ENCODE measurements around the gene SPRY4. TPM values are rescaled to one million over a fixed set of nuclear protein-coding genes. Genes with fewer than 3 reads are reported as not detected.

The SPRY4 gene
- total and polyA plus RNA-seq, 2 of the 13 experiments (the other 11 are each of a cell fraction or from before 2014, with no cell fraction given): 8.9 to 17.8 TPM

DNA sequence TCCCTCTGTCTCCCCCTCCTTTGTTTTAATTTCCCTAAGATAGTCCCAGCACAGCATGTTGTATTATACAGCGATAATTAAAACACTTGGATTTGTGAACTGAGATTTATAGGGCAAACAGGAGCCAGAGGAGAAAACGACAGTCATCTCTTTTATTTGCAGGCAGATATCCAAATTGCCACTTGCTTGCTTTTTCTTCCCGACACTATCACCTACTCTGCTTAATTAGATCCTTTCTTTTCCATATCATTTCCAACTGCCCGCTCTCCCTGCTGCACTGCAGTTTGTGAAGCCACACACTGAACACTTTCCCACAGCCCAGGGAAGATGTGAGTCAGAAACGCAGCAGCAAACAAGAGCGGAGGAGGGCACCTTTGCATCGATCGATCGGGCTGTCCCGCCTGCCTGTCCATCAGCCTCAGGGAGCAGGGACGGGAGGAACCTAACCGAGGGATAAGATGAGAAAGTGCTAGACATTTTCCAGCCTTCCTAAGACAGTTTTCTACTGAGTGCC lies 35.8 kb upstream of the SPRY4 start (continued):
- TF ChIP-seq LCORL (IDR thresholded peaks at IDR 0.05) (no peak), LCORL (CRISPR knock-in tag; IDR thresholded peaks at IDR 0.05) (peak; percentile 96), CBX2 (IDR thresholded peaks at IDR 0.05; ENCODE audit: low read depth, low read length) (no peak), CBX2 (CRISPR knock-in tag; IDR thresholded peaks at IDR 0.05; ENCODE audit: low read depth) (no peak), DNMT3B (CRISPR knock-in tag; conservative IDR thresholded peaks at IDR 0.05) (no peak), CENPX (CRISPR knock-in tag; IDR thresholded peaks at IDR 0.05) (no peak), ZNF572 (CRISPR knock-in tag; IDR thresholded peaks at IDR 0.05) (no peak), ZNF749 (CRISPR knock-in tag; IDR thresholded peaks at IDR 0.05; ENCODE audit: borderline replicate concordance) (peak; percentile 49; the same call in 1 of the 2 replicates), KDM5B (CRISPR knock-in tag; IDR thresholded peaks at IDR 0.05; ENCODE audit: borderline replicate concordance) (no peak; the same call in 1 of the 2 replicates), ZSCAN20 (CRISPR knock-in tag; IDR thresholded peaks at IDR 0.05; ENCODE audit: borderline replicate concordance) (no peak), RXRA (CRISPR knock-in tag; IDR thresholded peaks at IDR 0.05) (peak; percentile 74; the same call in 1 of the 2 replicates), KLF16 (CRISPR knock-in tag; IDR thresholded peaks at IDR 0.05) (peak in 1 of 2 experiments; percentile 61; a peak in 1 of 4 replicates), ZNF484 (CRISPR knock-in tag; IDR thresholded peaks at IDR 0.05; ENCODE audit: borderline replicate concordance, low read depth) (no peak), TBX3 (IDR thresholded peaks at IDR 0.05; ENCODE audit: borderline replicate concordance) (0 out of 2 replicates have a peak, but pooled peaks have one; percentile 13), HDAC6 (IDR thresholded peaks at IDR 0.05; ENCODE audit: low read depth, low read length) (no peak), ZFP36L1 (CRISPR knock-in tag; IDR thresholded peaks at IDR 0.05) (no peak), HOXA7 (CRISPR knock-in tag; IDR thresholded peaks at IDR 0.05) (no peak), ZNF333 (CRISPR knock-in tag; IDR thresholded peaks at IDR 0.05; ENCODE audit: borderline replicate concordance) (no peak), ZNF564 (CRISPR knock-in tag; IDR thresholded peaks at IDR 0.05) (0 out of 2 replicates have a peak, but pooled peaks have one; percentile 36), RELA (CRISPR knock-in tag; IDR thresholded peaks at IDR 0.05) (0 out of 2 replicates have a peak, but pooled peaks have one; percentile 45), GATAD2A (CRISPR knock-in tag; IDR thresholded peaks at IDR 0.05) (peak; percentile 95), CHD4 (IDR thresholded peaks at IDR 0.05; ENCODE audit: borderline replicate concordance, low read length) (no peak), EP300 (IDR thresholded peaks at IDR 0.05; ENCODE audit: low read depth in 2 of 2, low read length in 2 of 2) (peak in 1 of 2 experiments; percentile 78; a peak in 2 of 4 replicates), EP300 (CRISPR knock-in tag; IDR thresholded peaks at IDR 0.05; ENCODE audit: borderline replicate concordance) (peak; percentile 81), KDM2A (CRISPR knock-in tag; IDR thresholded peaks at IDR 0.05; ENCODE audit: borderline replicate concordance, low read depth) (peak; percentile 84), SMAD3 (CRISPR knock-in tag; IDR thresholded peaks at IDR 0.05) (0 out of 2 replicates have a peak, but pooled peaks have one; percentile 60), KLF9 (CRISPR knock-in tag; IDR thresholded peaks at IDR 0.05; ENCODE audit: low read depth) (no peak)
- TF ChIP-seq, protein P1, sequence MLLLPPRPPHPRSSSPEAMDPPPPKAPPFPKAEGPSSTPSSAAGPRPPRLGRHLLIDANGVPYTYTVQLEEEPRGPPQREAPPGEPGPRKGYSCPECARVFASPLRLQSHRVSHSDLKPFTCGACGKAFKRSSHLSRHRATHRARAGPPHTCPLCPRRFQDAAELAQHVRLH (CRISPR knock-in tag; IDR thresholded peaks at IDR 0.05; ENCODE audit: borderline replicate concordance, low read depth): peak; percentile 85; the same call in 1 of the 2 replicates
- TF ChIP-seq, protein P2, sequence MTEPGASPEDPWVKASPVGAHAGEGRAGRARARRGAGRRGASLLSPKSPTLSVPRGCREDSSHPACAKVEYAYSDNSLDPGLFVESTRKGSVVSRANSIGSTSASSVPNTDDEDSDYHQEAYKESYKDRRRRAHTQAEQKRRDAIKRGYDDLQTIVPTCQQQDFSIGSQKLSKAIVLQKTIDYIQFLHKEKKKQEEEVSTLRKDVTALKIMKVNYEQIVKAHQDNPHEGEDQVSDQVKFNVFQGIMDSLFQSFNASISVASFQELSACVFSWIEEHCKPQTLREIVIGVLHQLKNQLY (CRISPR knock-in tag; IDR thresholded peaks at IDR 0.05): peak; percentile 57; the same call in 1 of the 2 replicates
- TF ChIP-seq, protein P3, sequence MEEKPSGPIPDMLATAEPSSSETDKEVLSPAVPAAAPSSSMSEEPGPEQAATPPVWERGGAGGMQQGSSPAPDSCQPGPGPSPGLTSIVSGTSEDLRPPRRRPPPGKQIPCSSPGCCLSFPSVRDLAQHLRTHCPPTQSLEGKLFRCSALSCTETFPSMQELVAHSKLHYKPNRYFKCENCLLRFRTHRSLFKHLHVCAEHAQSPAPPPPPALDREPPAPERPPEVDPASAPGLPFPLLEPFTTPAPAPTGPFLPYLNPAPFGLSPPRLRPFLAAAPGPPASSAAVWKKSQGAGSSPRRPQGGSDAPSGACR (CRISPR knock-in tag; IDR thresholded peaks at IDR 0.05): no peak
- TF ChIP-seq, protein P4, sequence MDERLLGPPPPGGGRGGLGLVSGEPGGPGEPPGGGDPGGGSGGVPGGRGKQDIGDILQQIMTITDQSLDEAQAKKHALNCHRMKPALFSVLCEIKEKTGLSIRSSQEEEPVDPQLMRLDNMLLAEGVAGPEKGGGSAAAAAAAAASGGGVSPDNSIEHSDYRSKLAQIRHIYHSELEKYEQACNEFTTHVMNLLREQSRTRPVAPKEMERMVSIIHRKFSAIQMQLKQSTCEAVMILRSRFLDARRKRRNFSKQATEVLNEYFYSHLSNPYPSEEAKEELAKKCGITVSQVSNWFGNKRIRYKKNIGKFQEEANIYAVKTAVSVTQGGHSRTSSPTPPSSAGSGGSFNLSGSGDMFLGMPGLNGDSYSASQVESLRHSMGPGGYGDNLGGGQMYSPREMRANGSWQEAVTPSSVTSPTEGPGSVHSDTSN (CRISPR knock-in tag; IDR thresholded peaks at IDR 0.05): peak; percentile 89

Data from HepG2 (cell line).